Measurements from ENCODE around the gene HSCB.
"Not testable (repeated sequence)": the region's sequence is repeated elsewhere in the genome, so short reads cannot be mapped to it uniquely, and the experiment has no call there.

Gene HSCB

DNA sequence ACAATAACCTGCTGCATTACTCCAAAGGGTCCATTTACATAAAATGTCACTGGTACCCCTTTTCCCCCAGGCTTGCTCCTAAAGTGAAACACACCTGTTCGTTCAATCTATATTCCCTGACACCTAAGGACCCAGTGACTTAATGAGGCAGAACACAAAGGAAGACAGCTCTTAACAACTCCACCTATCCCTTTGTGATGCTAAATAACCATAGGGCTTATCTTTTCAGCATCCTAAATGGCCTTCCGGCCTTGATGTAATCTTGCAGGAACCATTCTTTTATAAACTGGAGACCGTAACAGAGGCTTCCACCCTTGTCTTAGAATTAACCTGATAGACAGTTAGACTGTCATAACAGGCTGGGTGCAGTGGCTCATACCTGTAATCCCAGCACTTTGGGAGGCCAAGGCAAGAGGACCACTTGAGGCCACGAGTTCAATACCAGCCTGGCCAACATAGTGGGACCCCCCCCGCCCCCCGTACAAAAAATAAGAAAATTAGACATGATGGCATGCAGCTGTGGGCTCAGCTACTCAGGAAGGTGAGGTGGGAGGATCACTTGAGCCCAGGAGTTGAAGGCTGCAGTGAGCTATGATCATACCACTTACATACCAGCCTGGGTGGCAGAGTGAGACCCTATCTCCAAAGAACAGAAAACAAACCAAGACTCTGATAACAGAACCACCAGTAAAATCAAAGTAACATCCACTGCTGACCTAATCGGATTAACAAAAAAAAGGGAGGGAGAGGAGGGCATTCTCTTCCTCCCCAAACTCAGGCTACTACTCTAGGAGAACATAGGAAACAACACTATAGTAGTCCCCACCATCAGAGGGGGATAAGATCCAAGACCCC, 5.3 kb upstream of the HSCB start:
- H3K27ac ChIP-seq, result no peak overlapping the region
- no peak for DNase-seq
- no peak overlapping the region for H3K4me3 ChIP-seq (ENCODE audit: low read depth, low read length)
- no peaks in the 10 kb centered on the region for H3K27me3 ChIP-seq (ENCODE audit: insufficient read depth, low read depth, severe bottlenecking)
- TF ChIP-seq, protein P1, sequence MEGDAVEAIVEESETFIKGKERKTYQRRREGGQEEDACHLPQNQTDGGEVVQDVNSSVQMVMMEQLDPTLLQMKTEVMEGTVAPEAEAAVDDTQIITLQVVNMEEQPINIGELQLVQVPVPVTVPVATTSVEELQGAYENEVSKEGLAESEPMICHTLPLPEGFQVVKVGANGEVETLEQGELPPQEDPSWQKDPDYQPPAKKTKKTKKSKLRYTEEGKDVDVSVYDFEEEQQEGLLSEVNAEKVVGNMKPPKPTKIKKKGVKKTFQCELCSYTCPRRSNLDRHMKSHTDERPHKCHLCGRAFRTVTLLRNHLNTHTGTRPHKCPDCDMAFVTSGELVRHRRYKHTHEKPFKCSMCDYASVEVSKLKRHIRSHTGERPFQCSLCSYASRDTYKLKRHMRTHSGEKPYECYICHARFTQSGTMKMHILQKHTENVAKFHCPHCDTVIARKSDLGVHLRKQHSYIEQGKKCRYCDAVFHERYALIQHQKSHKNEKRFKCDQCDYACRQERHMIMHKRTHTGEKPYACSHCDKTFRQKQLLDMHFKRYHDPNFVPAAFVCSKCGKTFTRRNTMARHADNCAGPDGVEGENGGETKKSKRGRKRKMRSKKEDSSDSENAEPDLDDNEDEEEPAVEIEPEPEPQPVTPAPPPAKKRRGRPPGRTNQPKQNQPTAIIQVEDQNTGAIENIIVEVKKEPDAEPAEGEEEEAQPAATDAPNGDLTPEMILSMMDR (IDR thresholded peaks at IDR 0.05; ENCODE audit: low read depth, low read length), result no peak
- no peaks in the 10 kb centered on the region for H3K9me3 ChIP-seq (ENCODE audit: severe bottlenecking)
- peaks cover 22% of the 10 kb centered on the region for H3K36me3 ChIP-seq

- H3K4me3 ChIP-seq (ENCODE audit: low read depth, low read length), result no peak overlapping the region
- H3K27me3 ChIP-seq (ENCODE audit: insufficient read depth, low read depth, severe bottlenecking), result no peaks in the 10 kb centered on the region
- H3K36me3 ChIP-seq, result peaks cover 18% of the 10 kb centered on the region
- TF ChIP-seq, protein P1 (IDR thresholded peaks at IDR 0.05; ENCODE audit: low read depth, low read length), result no peak
- DNase-seq, result no peak
- no peaks in the 10 kb centered on the region for H3K9me3 ChIP-seq (ENCODE audit: severe bottlenecking)
- H3K27ac ChIP-seq, result no peak overlapping the region
These were observed 4.1 kb upstream of the HSCB start for GRCh38 chr22:28737701-28738100.

DNA sequence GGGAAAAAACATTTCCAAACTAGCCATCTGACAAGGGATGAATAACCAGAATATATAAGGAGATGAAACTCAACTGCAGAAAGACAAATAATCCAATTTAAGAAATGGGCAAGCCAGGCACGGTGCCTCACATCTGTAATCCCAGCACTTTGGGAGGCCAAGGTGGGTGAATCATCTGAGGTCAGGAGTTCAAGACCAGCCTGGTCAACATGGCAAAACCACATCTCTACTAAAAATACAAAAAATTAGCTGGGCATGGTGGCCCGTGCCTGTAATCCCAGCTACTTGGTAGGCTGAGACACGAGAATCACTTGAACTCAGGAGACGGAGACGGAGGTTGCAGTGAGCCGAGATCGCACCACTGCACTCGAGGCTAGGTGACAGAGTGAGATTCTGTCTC, 3.0 kb upstream of the HSCB start:
- DNase-seq; H3K27me3 ChIP-seq (ENCODE audit: insufficient read depth, low read depth, severe bottlenecking); H3K4me3 ChIP-seq (ENCODE audit: low read depth, low read length); H3K27ac ChIP-seq; H3K9me3 ChIP-seq (ENCODE audit: severe bottlenecking): not testable (repeated sequence)
- peaks cover 12% of the 10 kb centered on the region for H3K36me3 ChIP-seq

DNA sequence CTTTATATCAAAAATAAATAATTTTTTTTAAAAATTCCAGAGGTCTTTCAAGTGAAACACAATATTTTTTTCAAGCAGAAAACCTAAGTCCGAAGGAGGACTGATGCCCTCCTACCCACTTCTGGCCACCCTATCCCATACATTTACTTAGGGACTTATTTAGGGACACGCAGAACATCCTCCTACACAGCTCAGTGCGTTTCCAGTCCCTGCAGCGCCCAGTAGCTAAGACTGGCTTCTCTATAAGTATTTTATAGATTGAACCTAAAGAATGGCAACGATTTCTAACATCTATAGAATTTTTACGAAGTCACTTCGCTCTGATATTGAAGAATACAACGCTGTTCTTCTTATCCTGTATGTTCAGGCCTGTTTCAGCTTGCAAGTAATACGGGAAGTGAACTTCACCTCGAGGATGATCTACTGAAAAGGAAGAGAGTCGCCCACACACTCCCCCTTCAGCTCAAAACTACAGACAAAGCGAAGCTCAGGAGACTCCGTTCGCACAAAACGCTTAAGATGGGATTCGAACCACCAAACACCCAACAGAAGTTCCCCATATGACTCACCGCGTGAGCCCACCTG, 547 bp upstream of the HSCB start:
- peak; percentile 9 for DNase-seq
- peaks cover 32% of the 10 kb centered on the region for H3K36me3 ChIP-seq
- H3K27me3 ChIP-seq (ENCODE audit: insufficient read depth, low read depth, severe bottlenecking), result no peaks in the 10 kb centered on the region
- peak overlapping the region; percentile 80 for H3K27ac ChIP-seq
- TF ChIP-seq, protein P1 (IDR thresholded peaks at IDR 0.05; ENCODE audit: low read depth, low read length), result no peak
- no peaks in the 10 kb centered on the region for H3K9me3 ChIP-seq (ENCODE audit: severe bottlenecking)
- H3K4me3 ChIP-seq (ENCODE audit: low read depth, low read length), result peak overlapping the region; percentile 97

GRCh38 chr22:28742562-28742962, 723 bp downstream of the HSCB start:
- Histone ChIP-seq H3K9me3 (ENCODE audit: severe bottlenecking) (no peaks in the 10 kb centered on the region), H3K27me3 (ENCODE audit: insufficient read depth, low read depth, severe bottlenecking) (no peaks in the 10 kb centered on the region), H3K4me3 (ENCODE audit: low read depth, low read length) (peak overlapping the region; percentile 97), H3K27ac (peak overlapping the region; percentile 90), H3K36me3 (peaks cover 36% of the 10 kb centered on the region)
- TF ChIP-seq, protein P1 (IDR thresholded peaks at IDR 0.05; ENCODE audit: low read depth, low read length), result no peak
- DNase-seq, result no peak

DNA sequence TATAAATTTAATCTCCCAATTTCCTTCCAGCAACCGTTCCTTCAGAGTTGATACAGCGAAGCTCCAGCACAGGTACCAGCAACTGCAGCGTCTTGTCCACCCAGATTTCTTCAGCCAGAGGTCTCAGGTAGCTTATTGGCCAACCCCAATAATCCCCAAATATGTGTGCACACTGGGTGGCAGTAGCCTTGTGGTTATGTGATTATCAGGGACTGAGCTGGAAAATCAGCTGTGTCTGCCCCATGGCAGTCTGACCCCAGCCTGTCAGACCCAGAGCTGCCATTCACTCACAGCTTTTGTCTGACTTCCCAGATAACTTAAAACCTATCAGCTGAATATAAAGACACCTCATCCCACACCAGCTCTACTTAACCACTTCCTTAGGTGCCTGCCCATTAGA, 2.0 kb downstream of the HSCB start:
- TF ChIP-seq, protein P1 (IDR thresholded peaks at IDR 0.05; ENCODE audit: low read depth, low read length), result no peak
- Histone ChIP-seq H3K4me3 (ENCODE audit: low read depth, low read length) (no peak overlapping the region), H3K9me3 (ENCODE audit: severe bottlenecking) (no peaks in the 10 kb centered on the region), H3K36me3 (peaks cover 34% of the 10 kb centered on the region), H3K27ac (no peak overlapping the region), H3K27me3 (ENCODE audit: insufficient read depth, low read depth, severe bottlenecking) (no peaks in the 10 kb centered on the region)
- DNase-seq, result no peak
